NCI-H524 (cell line): ENCODE results near the gene PLCD3.

ENCODE experiments used
- DNase-seq, 2 experiments: peaks; one replicate each; lab custom pipeline; 2025; lab: John Stamatoyannopoulos, UW

PLCD3 gene

GRCh38 chr17:45073414-45074070 lies 58.8 kb downstream of the PLCD3 start:
- DNase-seq = peak; percentile 25 to 51

DNA sequence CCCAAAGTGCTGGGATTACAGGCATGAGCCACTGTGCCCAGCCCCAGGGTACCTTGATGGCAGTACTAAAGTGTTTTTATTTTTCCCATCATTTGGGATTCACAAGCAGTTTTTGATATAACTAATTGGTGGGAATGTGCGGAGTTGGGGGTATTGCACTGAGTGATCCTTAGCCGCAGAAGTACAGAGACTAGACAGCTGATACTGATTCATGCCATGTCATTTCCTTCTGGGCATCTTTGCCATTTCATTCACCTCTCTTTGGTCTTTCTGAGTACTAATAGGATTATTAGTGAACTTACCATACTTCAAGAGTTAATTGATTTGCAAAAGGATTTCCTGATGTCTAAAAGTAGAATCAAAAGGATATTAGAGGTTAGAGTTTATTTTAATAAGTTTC lies 61.5 kb downstream of the PLCD3 start:
- DNase-seq = no peak

DNA sequence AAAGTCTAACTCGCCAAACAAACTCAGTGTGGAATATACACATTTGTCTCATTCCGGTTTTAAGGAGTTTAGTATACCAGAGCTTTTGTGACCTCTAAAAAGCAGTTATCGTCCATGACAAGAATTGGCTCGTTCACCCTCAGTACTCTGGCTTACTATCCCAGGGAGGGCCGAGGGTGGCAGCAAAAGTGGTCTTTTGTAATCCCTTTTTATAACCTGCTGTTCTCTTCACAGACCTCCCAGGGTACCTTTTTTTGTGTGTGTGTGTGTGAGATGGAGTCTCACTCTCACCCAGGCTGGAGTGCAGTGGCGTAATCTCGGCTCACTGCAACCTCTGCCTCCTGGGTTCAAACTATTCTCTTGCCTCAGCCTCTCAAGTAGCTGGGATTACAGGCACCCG lies 62.3 kb downstream of the PLCD3 start:
- DNase-seq = no peak

GRCh38 chr17:45067637-45068036 lies 64.7 kb downstream of the PLCD3 start:
- no peak for DNase-seq

- DNase-seq = no peak
Measured at GRCh38 chr17:45063198-45063597, 69.1 kb downstream of the PLCD3 start.

GRCh38 chr17:45061606-45062205 lies 70.6 kb downstream of the PLCD3 start:
- DNase-seq = no peak

DNA sequence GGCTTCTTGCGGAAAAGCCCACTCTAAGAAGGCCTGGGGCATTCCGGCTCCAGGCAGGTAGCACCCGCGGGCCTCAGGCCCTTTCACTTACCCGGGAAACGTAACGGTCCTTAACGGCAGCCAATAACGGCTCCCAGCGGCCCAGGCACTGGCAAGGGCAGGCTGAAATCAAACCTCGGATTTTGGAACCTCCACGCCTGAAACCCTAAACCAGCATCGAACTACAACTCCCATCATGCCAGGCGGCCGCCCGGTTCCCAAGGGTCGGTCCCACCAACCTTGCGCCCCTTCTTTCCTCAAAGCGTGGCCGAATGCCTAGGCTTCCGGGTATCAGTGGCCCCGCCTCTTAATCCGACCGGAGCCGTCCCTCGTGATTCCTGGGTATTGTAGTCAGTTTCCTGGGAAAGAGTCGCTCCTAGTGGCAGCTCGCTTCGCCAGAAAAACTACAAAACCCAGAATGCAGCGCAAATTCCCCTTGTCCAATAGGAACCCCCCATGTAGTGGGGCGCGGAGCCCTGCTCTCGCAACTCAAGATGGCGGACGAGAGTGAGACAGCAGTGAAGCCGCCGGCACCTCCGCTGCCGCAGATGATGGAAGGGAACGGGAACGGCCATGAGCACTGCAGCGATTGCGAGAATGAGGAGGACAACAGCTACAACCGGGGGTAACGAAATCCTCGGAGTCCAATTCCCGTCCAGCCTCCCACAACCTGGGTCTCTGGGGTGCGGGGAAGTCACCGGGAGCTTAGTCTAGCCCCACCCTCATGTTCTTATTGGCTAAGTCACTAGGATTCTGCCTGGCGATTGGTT lies 71.3 kb downstream of the PLCD3 start, which contains the start of gene NMT1:
TSS of gene NMT1 (plus strand) at position 521 of the 809 bp plus-strand sequence. CDS start at position 534, 13 bp downstream.
- peak; percentile 100 for DNase-seq

DNA sequence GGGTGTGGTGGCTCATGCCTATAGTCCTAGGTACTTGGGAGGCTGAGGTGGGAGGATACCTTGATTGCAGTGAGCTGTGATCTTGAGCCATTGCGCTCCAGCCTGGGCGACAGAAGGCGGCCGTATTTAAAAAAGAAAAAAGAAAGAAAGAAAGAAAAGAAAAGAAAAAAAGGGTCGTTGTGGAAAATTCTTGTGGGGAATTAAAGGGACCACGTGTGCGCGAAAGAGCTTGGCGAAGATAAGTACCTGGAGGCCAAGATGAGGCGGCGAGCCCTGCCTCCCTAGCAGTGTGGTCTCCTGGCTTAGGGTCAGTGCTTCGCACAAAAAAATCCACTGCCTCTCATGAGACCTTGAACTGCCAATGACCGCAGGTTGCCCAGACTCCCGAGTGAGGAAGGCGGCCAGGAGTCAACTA lies 71.9 kb downstream of the PLCD3 start:
- no peak for DNase-seq
